ENCODE data around the gene MDH1B.

Gene MDH1B

GRCh38 chr2:206693399-206694137, 71.6 kb downstream of the MDH1B start:
- DNase-seq = no peak

- no peak for DNase-seq
Measured at GRCh38 chr2:206692971-206693370, 72.2 kb downstream of the MDH1B start.

DNA sequence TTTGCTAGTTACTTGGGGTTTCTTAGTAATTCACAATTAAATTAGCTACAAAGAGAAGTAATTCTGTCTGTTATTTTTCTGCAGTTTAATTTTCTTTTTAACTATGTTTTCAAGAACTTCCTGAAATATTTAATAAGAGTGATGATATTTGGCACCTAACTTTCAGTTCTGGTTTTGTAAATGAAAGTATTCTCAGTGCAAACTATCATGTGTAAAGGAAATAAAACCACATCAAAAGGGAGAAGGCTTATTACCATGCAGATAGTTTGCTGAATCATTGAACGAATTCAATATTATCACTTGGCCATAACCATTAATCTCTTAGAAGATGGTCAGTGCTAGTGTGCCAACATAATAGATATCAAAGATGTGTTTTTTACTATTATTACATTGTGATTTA, 76.1 kb downstream of the MDH1B start:
- no peak for DNase-seq

DNA sequence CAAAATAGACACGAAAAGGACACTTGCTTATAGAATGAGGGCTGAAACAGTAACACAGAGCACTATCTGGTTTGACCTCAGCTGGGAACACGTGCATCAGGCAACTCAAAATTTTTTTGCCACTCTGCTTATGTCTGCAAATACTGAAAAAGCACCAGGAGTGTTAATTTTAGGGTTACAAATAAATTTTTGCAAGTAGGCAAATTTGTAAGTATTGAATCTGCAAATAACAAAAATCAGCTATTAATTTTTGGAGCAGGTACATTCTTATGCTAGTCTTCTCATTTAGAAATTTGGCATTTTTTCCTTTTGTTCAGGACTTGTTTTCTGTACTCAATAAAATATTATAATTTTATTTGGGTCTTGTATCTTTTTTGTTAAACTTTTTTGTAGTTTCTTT, 76.7 kb downstream of the MDH1B start:
- no peak for DNase-seq
